ENCODE measurements around the gene CPSF4L. TPM values are rescaled to one million over a fixed set of nuclear protein-coding genes. Genes with fewer than 3 reads are reported as not detected.
A peak's percentile ranks its signal among the peaks of the same experiment; 100 is the strongest.

The CPSF4L gene
- total RNA-seq, 6 experiments from 2014 or later: not detected

GRCh38 chr17:73282629-73283028, 20.9 kb upstream of the CPSF4L start:
- no peaks in the 10 kb centered on the region for H3K27me3 ChIP-seq
- no peaks in the 10 kb centered on the region for H3K9me3 ChIP-seq
- ATAC-seq: no peak
- intact Hi-C loops (cut with DNase I): no loop called here
- 95% methylated on average over 8 of the region's 9 CpGs for WGBS (ENCODE audit: insufficient coverage, low coverage, low lambda C conversion rate, missing lambda C conversion rate)
- no peak overlapping the region for H3K27ac ChIP-seq
- H3K36me3 ChIP-seq: peaks cover 0 to 28% (median 12%) of the 10 kb centered on the region in 4 donors
- DNase-seq: no peak
- peaks cover 1 to 31% (median 16%) of the 10 kb centered on the region in 4 donors for H3K4me1 ChIP-seq
- TF ChIP-seq CTCF (IDR thresholded peaks at IDR 0.05) (no peak), POLR2A (IDR thresholded peaks at IDR 0.05) (no peak)
- H3K4me3 ChIP-seq: no peak overlapping the region

GRCh38 chr17:73281928-73282327, 20.2 kb upstream of the CPSF4L start:
- Histone ChIP-seq H3K27ac (no peak overlapping the region), H3K9me3 (no peaks in the 10 kb centered on the region), H3K36me3 (peaks cover 0 to 28% (median 12%) of the 10 kb centered on the region in 4 donors), H3K27me3 (no peaks in the 10 kb centered on the region), H3K4me3 (no peak overlapping the region), H3K4me1 (peaks cover 1 to 25% (median 12%) of the 10 kb centered on the region in 4 donors)
- ATAC-seq (no peak), DNase-seq (no peak)
- no peak for TF ChIP-seq POLR2A (IDR thresholded peaks at IDR 0.05)
- TF ChIP-seq CTCF (IDR thresholded peaks at IDR 0.05): no peak
- intact Hi-C loops (cut with DNase I): no loop called here
- WGBS (ENCODE audit: insufficient coverage, low coverage, low lambda C conversion rate, missing lambda C conversion rate): 100% methylated on average over 2 of the region's 7 CpGs

GRCh38 chr17:73280191-73280590, 18.5 kb upstream of the CPSF4L start:
- Histone ChIP-seq H3K4me3 (no peak overlapping the region), H3K4me1 (peaks cover 1 to 19% (median 9%) of the 10 kb centered on the region in 4 donors), H3K36me3 (peaks cover 0 to 16% (median 5%) of the 10 kb centered on the region in 4 donors), H3K27ac (no peak overlapping the region), H3K27me3 (no peaks in the 10 kb centered on the region), H3K9me3 (no peaks in the 10 kb centered on the region)
- 93% methylated on average over 12 of the region's 12 CpGs for WGBS (ENCODE audit: insufficient coverage, low coverage, low lambda C conversion rate, missing lambda C conversion rate)
- intact Hi-C loops (cut with DNase I): no loop called here
- DNase-seq (no peak), ATAC-seq (no peak)
- TF ChIP-seq CTCF (IDR thresholded peaks at IDR 0.05): no peak
- no peak for TF ChIP-seq POLR2A (IDR thresholded peaks at IDR 0.05)

GRCh38 chr17:73279704-73280103, 18.0 kb upstream of the CPSF4L start:
- Histone ChIP-seq H3K27me3 (no peaks in the 10 kb centered on the region), H3K36me3 (peaks cover 0 to 11% (median under 1%) of the 10 kb centered on the region in 4 donors), H3K4me3 (no peak overlapping the region), H3K27ac (peak overlapping the region in 2 of 3 donors; percentile 31 to 33), H3K4me1 (peaks cover 1 to 19% (median 9%) of the 10 kb centered on the region in 4 donors), H3K9me3 (no peaks in the 10 kb centered on the region)
- no peak for ATAC-seq
- TF ChIP-seq CTCF (IDR thresholded peaks at IDR 0.05) (no peak), POLR2A (IDR thresholded peaks at IDR 0.05) (no peak)
- DNase-seq: no peak
- WGBS (ENCODE audit: insufficient coverage, low coverage, low lambda C conversion rate, missing lambda C conversion rate): 83% methylated on average over 3 of the region's 7 CpGs
- intact Hi-C loops (cut with DNase I): no loop called here

Data from right lobe of liver (tissue), 6 donors.